IPS-18a (cell line): Measurements from ENCODE around the gene DPYD.

ENCODE experiments used
- H3K27ac ChIP-seq: one replicate; pipeline ENCODE4 v1.5.1; 2013; ENCODE audit warnings: low read length
- H3K27me3 ChIP-seq: one replicate; pipeline ENCODE4 v1.6.1; 2013; ENCODE audit warnings: mild to moderate bottlenecking, low read length; ENCODE audit not compliant: control insufficient read depth, insufficient read depth
- H3K36me3 ChIP-seq: one replicate; pipeline ENCODE4 v1.6.1; 2013; ENCODE audit warnings: low read depth, low read length; ENCODE audit not compliant: control insufficient read depth
- H3K4me1 ChIP-seq: one replicate; pipeline ENCODE4 v1.6.1; 2013; ENCODE audit warnings: low read depth, low read length; ENCODE audit not compliant: control insufficient read depth
- H3K4me3 ChIP-seq: one replicate; pipeline ENCODE4 v1.5.1; 2013; ENCODE audit warnings: low read length
- H3K9ac ChIP-seq: one replicate; pipeline ENCODE4 v1.6.1; 2013; ENCODE audit warnings: mild to moderate bottlenecking, low read length, moderate library complexity
- H3K9me3 ChIP-seq: one replicate; pipeline ENCODE4 v1.6.1; 2013; ENCODE audit warnings: low read depth, low read length; ENCODE audit not compliant: control insufficient read depth

The DPYD gene

GRCh38 chr1:97680470-97680869 is 240.4 kb downstream of the DPYD start:
- no peak overlapping the region for H3K9ac ChIP-seq
- H3K4me1 ChIP-seq, result no peaks in the 10 kb centered on the region
- no peaks in the 10 kb centered on the region for H3K36me3 ChIP-seq
- no peak overlapping the region for H3K4me3 ChIP-seq
- no peaks in the 10 kb centered on the region for H3K27me3 ChIP-seq
- no peak overlapping the region for H3K27ac ChIP-seq
- no peaks in the 10 kb centered on the region for H3K9me3 ChIP-seq

GRCh38 chr1:97677702-97678101 is 243.1 kb downstream of the DPYD start:
- no peaks in the 10 kb centered on the region for H3K9me3 ChIP-seq
- H3K4me1 ChIP-seq, result no peaks in the 10 kb centered on the region
- no peaks in the 10 kb centered on the region for H3K36me3 ChIP-seq
- H3K27me3 ChIP-seq, result no peaks in the 10 kb centered on the region
- H3K4me3 ChIP-seq, result no peak overlapping the region
- no peak overlapping the region for H3K9ac ChIP-seq
- no peak overlapping the region for H3K27ac ChIP-seq

GRCh38 chr1:97674517-97674916 is 246.3 kb downstream of the DPYD start:
- no peak overlapping the region for H3K4me3 ChIP-seq
- no peak overlapping the region for H3K9ac ChIP-seq

GRCh38 chr1:97668945-97669344 is 251.9 kb downstream of the DPYD start:
- Histone ChIP-seq H3K27me3 (no peaks in the 10 kb centered on the region), H3K4me3 (no peak overlapping the region), H3K4me1 (no peaks in the 10 kb centered on the region), H3K9ac (no peak overlapping the region), H3K9me3 (no peaks in the 10 kb centered on the region), H3K27ac (no peak overlapping the region), H3K36me3 (no peaks in the 10 kb centered on the region)

More at GRCh38 chr1:97674517-97674916, 246.3 kb downstream of the DPYD start:
- no peaks in the 10 kb centered on the region for H3K27me3 ChIP-seq
- no peak overlapping the region for H3K27ac ChIP-seq
- no peaks in the 10 kb centered on the region for H3K9me3 ChIP-seq
- no peaks in the 10 kb centered on the region for H3K4me1 ChIP-seq
- H3K36me3 ChIP-seq, result no peaks in the 10 kb centered on the region

DNA sequence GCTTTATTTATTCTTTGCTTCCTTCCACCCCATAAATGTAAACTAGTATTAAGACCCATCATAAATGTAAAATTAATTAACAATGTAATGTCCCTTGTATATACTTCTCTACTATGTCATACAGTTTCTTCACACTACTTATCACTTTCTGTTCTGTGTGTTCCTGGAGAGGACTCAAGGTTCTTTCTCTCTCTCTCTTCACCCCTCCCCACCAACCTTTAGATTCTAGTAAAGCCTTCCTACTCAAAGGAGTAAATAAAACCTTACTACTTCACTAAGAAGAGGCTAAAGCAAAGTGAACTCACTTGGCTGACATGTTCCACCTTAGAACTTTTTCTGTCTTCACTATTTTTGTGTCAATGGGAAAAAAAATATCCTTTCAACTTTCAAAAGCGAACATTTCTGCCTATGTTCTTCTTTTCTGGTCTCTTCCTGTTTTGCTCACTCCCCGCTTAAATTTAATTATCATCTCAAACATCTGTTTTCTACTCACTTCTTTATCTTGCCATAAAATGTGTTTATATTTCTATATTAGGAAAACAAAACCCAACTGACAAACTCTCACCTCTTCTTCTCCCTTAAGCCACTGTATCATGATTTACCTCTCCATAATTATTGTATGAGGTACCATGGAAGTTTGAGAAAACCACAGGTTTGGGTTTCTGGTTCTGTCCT is 260.3 kb downstream of the DPYD start:
- Histone ChIP-seq H3K27me3 (no peaks in the 10 kb centered on the region), H3K4me1 (no peaks in the 10 kb centered on the region), H3K27ac (no peak overlapping the region), H3K4me3 (no peak overlapping the region), H3K36me3 (no peaks in the 10 kb centered on the region), H3K9me3 (no peaks in the 10 kb centered on the region), H3K9ac (no peak overlapping the region)

DNA sequence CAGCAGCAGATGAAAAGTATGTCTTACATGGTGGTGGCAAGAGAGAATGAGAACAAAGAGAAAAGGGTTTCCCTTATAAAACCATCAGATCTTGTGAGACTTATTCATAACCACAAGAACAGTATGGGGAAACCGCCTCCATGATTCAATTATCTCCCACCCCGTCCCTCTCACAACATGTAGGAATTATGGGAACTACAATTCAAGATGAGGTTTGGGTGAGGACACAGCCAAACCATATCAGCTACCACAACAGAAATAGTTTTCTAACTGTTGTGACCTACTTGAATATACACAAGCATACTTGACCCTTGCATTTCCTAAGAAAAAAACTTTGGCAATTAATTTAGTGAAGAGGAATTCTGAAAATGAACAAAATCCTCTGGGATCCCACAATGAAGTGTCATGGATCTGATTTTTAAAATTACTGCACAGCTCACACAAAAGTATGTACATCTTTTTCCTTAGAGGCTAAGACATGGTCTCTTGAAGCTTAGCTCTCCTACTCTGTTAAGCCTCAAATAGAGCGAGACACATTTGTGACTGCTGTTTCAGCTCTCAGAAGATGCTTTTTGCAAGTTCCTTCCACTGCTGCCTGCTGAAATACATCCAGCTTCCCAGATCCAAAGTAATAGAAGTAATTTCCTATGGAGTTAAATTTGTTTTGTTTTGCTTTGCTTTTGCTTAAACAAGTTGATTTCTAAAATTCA is 265.8 kb downstream of the DPYD start:
- Histone ChIP-seq H3K36me3 (no peaks in the 10 kb centered on the region), H3K4me3 (no peak overlapping the region), H3K9ac (no peak overlapping the region), H3K27me3 (no peaks in the 10 kb centered on the region), H3K9me3 (no peaks in the 10 kb centered on the region), H3K27ac (no peak overlapping the region), H3K4me1 (no peaks in the 10 kb centered on the region)

DNA sequence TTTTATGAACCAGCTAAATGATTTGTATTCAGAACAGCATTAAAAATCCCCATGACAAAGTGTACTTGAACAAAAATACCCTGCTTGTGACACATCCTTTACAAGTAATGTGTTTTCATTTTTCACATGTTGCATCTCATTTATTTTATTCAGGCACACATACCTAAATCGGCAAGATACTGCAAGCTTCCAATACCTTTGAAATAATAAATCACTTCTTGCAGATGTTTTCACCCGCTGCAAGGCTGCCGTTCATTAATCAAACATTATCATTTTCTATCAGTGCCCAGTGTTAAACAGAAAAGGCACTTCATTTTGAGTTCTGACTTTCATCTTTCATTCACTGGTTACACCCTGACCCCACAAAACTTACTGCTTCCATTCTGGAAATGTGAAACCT is 269.6 kb downstream of the DPYD start:
- no peak overlapping the region for H3K4me3 ChIP-seq
- H3K4me1 ChIP-seq, result no peaks in the 10 kb centered on the region
- no peaks in the 10 kb centered on the region for H3K36me3 ChIP-seq
- no peak overlapping the region for H3K27ac ChIP-seq
- peaks cover under 1% of the 10 kb centered on the region for H3K9me3 ChIP-seq
- H3K9ac ChIP-seq, result no peak overlapping the region
- H3K27me3 ChIP-seq, result no peaks in the 10 kb centered on the region

DNA sequence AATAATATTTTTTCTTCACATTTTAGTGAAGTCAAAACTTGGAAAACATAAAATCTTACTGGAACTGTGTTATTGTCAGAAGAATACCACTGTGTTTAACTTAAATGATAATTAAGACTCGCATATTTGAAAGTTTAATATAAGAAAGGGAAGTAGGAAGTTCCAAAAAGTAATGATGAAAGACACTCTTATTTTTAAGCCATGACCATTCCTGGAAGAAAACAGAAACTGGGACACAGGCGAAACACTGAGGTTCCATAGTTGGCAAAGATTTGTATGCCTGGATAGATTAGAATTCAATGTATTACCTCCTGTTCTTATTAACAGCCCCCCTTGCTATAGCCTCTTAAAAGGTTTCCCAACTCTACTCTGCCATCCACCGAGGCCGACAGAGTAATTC is 271.2 kb downstream of the DPYD start:
- Histone ChIP-seq H3K4me1 (no peaks in the 10 kb centered on the region), H3K9ac (no peak overlapping the region)

DNA sequence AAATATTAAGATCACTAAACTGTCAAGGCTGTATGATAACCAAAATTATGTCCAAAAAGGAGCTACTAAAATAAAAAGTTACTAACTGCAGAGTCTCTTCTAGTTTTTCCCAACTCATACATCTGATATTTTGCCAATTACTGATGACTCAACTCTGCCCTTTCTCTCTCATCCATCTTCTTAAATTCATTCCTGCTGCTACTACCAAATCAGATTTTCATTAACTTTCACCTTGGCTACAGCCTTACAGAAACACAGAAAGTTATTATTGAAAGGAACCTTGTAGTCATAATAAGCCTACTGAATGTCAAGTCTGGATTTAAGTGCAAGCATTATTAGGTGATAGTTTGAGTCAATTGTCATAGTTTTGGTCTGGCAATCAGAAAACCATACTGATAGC is 273.1 kb downstream of the DPYD start:
- no peaks in the 10 kb centered on the region for H3K27me3 ChIP-seq
- no peaks in the 10 kb centered on the region for H3K36me3 ChIP-seq
- no peak overlapping the region for H3K4me3 ChIP-seq
- no peaks in the 10 kb centered on the region for H3K4me1 ChIP-seq
- peaks cover 5% of the 10 kb centered on the region for H3K9me3 ChIP-seq
- no peak overlapping the region for H3K27ac ChIP-seq
- no peak overlapping the region for H3K9ac ChIP-seq

More for the DNA sequence above, 271.2 kb downstream of the DPYD start:
- Histone ChIP-seq H3K27ac (no peak overlapping the region), H3K9me3 (peaks cover 5% of the 10 kb centered on the region), H3K4me3 (no peak overlapping the region), H3K27me3 (no peaks in the 10 kb centered on the region), H3K36me3 (no peaks in the 10 kb centered on the region)

- Histone ChIP-seq H3K27ac (no peak overlapping the region), H3K4me1 (no peaks in the 10 kb centered on the region), H3K9ac (no peak overlapping the region), H3K9me3 (peaks cover 5% of the 10 kb centered on the region), H3K36me3 (no peaks in the 10 kb centered on the region), H3K4me3 (no peak overlapping the region), H3K27me3 (no peaks in the 10 kb centered on the region)
Measured at GRCh38 chr1:97646071-97646470, 274.8 kb downstream of the DPYD start.

GRCh38 chr1:97640677-97641076 is 280.2 kb downstream of the DPYD start:
- Histone ChIP-seq H3K27me3 (no peaks in the 10 kb centered on the region), H3K36me3 (no peaks in the 10 kb centered on the region), H3K4me3 (no peak overlapping the region), H3K9ac (no peak overlapping the region), H3K27ac (no peak overlapping the region), H3K4me1 (no peaks in the 10 kb centered on the region), H3K9me3 (no peaks in the 10 kb centered on the region)

DNA sequence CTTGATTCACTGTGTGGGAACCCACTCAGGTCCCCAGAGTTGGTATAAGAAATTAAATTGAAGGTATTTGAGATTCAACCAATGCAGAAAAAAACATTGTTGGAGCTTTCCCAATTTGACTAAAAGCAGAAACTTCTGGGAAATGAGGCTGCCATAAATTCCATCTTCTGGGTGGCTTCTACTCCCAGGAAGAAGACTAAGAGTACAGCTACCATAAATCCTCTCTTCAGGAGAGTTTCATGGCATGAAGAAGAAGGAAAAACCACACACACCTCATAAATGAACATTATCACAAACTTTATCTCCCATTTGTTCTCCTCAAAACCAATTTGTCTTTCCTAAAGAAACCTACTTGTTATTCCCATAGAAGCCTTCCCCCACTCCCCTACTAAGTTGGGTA is 283.9 kb downstream of the DPYD start:
- Histone ChIP-seq H3K27me3 (no peaks in the 10 kb centered on the region), H3K36me3 (no peaks in the 10 kb centered on the region), H3K4me3 (no peak overlapping the region), H3K27ac (no peak overlapping the region), H3K9me3 (no peaks in the 10 kb centered on the region), H3K9ac (no peak overlapping the region), H3K4me1 (no peaks in the 10 kb centered on the region)
